Measurements from ENCODE around the gene VSX1. TPM values are rescaled to one million over a fixed set of nuclear protein-coding genes. Genes with fewer than 3 reads are reported as not detected.

VSX1 gene
- total RNA-seq, 2 experiments from 2014 or later, result not detected

DNA sequence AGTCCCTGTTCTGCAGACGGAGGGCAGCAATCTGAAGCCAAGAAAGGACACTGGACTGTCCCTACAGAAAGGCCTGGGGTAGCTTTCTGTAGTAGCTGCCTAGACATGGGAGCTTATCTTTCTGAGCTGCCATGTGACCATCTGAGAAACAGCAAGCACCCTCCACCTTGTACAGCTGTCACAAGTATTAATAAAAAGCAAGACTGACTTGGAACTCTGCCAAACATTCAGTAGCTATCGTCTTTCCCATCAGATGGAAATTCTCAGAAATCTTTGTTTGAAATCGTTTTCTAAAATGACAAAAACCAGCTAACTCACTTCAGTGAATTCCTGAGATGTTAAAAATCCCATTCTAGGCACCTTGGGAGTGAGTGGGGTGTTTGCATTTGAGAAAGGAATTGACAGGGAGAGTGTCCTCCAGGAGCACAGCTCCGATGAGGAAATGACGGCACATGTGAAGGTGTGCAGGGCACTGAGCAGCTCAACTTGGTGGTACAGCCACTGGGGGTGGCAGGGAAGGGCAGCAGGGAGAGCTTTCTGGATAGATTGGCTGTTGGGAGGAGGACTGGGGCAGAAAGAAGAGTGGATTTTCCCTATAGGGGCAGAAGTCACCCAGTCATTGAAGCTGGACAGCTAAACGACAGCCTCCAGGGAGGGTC, 48.5 kb downstream of the VSX1 start:
- Mint-ChIP-seq H3K27me3 (no peaks in the 10 kb centered on the region), H3K9me3 (no peaks in the 10 kb centered on the region), H3K36me3 (ENCODE audit: low read depth) (peaks cover 9% of the 10 kb centered on the region), H3K4me1 (peaks cover 28% of the 10 kb centered on the region), H3K27ac (no peak overlapping the region), H3K4me3 (no peak overlapping the region)
- no peak for DNase-seq
- POLR2A ChIA-PET, result interaction anchor here (2.5 kb wide), 1 partner anchor 24 kb away, joined by 12 read pairs; the partner anchor contains the start of gene ACSS1
- CTCF ChIA-PET, result no interaction called here

DNA sequence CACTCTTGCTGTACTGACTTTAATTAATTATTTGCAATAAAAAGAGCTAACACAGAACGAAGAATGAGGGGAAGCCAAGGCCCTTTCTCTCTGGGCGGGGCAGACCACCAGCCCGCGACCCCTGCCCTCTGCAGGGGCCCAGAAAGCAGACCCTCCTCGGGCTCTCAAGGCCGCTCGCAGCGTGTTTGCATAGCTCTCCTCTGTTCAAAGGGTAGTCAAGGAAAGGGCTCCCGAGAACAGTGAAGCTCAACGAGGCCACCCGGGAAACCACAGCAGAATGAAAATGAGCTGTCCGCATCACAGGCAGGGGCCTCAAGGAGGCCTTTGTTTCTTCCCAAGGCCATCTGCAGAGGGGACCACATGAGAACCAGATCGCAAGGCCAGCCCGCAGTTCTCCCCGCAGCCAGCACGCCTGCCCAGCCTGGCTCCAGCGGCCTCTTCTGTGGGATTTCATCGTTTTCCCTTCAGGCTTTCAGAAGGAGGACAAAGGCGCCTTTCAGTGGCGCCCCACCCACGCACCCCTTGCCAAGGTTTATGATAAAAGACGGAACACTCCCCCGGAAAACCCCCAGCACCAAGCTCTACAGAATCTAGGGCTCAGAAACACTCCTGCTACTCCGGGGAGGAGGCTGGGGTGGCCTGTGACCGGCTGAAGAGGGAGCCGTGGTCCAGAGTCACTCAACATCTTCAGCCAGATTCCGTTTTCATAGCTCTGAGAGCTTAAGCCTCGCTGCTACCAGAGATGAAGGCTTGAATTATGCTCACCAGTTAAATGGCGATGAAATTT, 49.3 kb downstream of the VSX1 start:
- POLR2A ChIA-PET, result interaction anchor here (2.5 kb wide), 1 partner anchor 25 kb away, joined by 12 read pairs; the partner anchor contains the start of gene ACSS1
- Mint-ChIP-seq H3K9me3 (no peaks in the 10 kb centered on the region), H3K27ac (no peak overlapping the region), H3K27me3 (no peaks in the 10 kb centered on the region), H3K4me3 (no peak overlapping the region), H3K36me3 (ENCODE audit: low read depth) (peaks cover 9% of the 10 kb centered on the region), H3K4me1 (peaks cover 22% of the 10 kb centered on the region)
- CTCF ChIA-PET, result no interaction called here
- DNase-seq, result no peak

GRCh38 chr20:25032065-25032477, 49.9 kb downstream of the VSX1 start:
- ChIA-PET CTCF (no interaction called here), POLR2A (interaction anchor here (2.5 kb wide), 1 partner anchor 25 kb away, joined by 12 read pairs; the partner anchor contains the start of gene ACSS1)

DNA sequence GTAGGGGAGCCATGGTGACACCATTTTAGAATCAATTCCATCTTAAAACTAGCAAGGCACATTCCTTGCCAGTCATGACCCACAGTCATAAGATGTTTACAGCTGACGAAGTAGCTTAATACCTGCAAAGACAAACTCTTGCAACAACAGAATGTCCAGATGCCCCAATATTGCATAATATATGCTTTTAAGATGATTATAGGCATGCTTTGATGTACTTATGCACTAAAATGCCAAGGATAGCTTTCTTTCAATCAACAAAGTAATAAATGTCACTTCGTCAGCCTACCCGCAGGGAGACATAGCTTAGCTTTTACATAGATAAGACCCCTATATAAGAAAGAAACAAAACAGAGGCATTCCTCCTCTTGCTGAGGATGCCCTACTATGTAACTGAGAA, 50.7 kb downstream of the VSX1 start:
- Mint-ChIP-seq H3K9me3 (no peaks in the 10 kb centered on the region), H3K4me3 (no peak overlapping the region), H3K36me3 (ENCODE audit: low read depth) (peaks cover 12% of the 10 kb centered on the region), H3K27me3 (no peaks in the 10 kb centered on the region), H3K4me1 (peaks cover 8% of the 10 kb centered on the region), H3K27ac (no peak overlapping the region)
- POLR2A ChIA-PET, result no interaction called here
- CTCF ChIA-PET, result no interaction called here
- DNase-seq, result no peak

More at GRCh38 chr20:25032065-25032477, 49.9 kb downstream of the VSX1 start:
- Mint-ChIP-seq H3K4me3 (no peak overlapping the region), H3K9me3 (no peaks in the 10 kb centered on the region), H3K36me3 (ENCODE audit: low read depth) (peaks cover 12% of the 10 kb centered on the region), H3K27me3 (no peaks in the 10 kb centered on the region), H3K4me1 (peaks cover 16% of the 10 kb centered on the region), H3K27ac (no peak overlapping the region)
- DNase-seq, result no peak

DNA sequence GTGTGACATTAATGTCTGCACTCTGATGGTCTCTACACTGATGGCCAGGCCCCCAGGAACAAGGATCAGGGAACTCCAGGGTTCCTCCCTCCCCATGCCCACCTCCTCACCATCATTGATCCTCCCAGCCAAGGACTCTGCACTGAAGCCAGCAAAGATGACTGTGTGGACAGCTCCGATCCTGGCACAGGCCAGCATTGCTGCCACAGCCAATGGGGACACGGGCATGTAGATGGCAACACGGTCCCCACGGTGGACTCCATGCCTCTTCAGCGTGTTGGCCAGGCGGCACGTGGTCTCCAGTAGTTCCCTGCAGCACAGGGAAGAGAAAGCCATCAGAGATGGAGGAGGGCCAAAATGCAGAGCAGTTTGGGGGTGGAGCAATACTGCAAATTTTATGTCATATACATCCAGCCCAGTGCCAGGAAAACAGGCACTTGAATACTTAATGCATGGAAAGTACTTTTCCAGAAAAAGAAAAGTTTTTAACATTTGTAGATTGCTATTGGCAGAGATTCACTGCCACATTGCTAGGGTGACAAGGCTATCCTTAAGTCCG, 51.2 kb downstream of the VSX1 start:
- Mint-ChIP-seq H3K4me1 (peaks cover 3% of the 10 kb centered on the region), H3K4me3 (no peak overlapping the region), H3K36me3 (ENCODE audit: low read depth) (peaks cover 12% of the 10 kb centered on the region), H3K27ac (no peak overlapping the region), H3K9me3 (no peaks in the 10 kb centered on the region), H3K27me3 (no peaks in the 10 kb centered on the region)
- CTCF ChIA-PET, result no interaction called here
- POLR2A ChIA-PET, result no interaction called here
- DNase-seq, result no peak

GRCh38 chr20:25030007-25030648, 51.8 kb downstream of the VSX1 start:
- ChIA-PET POLR2A (no interaction called here), CTCF (no interaction called here)
- H3K27ac Mint-ChIP-seq, result no peak overlapping the region
- no peaks in the 10 kb centered on the region for H3K4me1 Mint-ChIP-seq
- DNase-seq, result no peak
- no peak overlapping the region for H3K4me3 Mint-ChIP-seq
- no peaks in the 10 kb centered on the region for H3K27me3 Mint-ChIP-seq
- H3K36me3 Mint-ChIP-seq (ENCODE audit: low read depth), result peaks cover 12% of the 10 kb centered on the region
- no peaks in the 10 kb centered on the region for H3K9me3 Mint-ChIP-seq

- Mint-ChIP-seq H3K4me3 (no peak overlapping the region), H3K27me3 (no peaks in the 10 kb centered on the region), H3K4me1 (no peaks in the 10 kb centered on the region), H3K36me3 (ENCODE audit: low read depth) (peaks cover 12% of the 10 kb centered on the region), H3K27ac (no peak overlapping the region), H3K9me3 (no peaks in the 10 kb centered on the region)
- ChIA-PET CTCF (no interaction called here), POLR2A (no interaction called here)
- DNase-seq, result no peak
These were observed 55.8 kb downstream of the VSX1 start for GRCh38 chr20:25025986-25026605.

Other genes with a start within 250 kb of the VSX1 start
- 100 to 1,000 TPM; 178 to 182 TPM for gene CST7, start 132.9 kb downstream of the VSX1 start, total RNA-seq
- gene APMAP, start 89.4 kb downstream of the VSX1 start, total RNA-seq, result 10 to 100 TPM; 44.1 to 46.5 TPM
- gene ACSS1, start 24.0 kb downstream of the VSX1 start, total RNA-seq, result 10 to 100 TPM; 38.3 to 40.3 TPM
- 10 to 100 TPM; 47.7 to 48.2 TPM for gene ENTPD6, start 113.6 kb upstream of the VSX1 start, total RNA-seq
- 10 to 100 TPM; 28.4 to 29.8 TPM for gene PYGB, start 165.9 kb upstream of the VSX1 start, total RNA-seq